Occipital lobe (tissue), 2 donors: ENCODE results near the gene BCKDHA. TPM values are rescaled to one million over a fixed set of nuclear protein-coding genes. Genes with fewer than 3 reads are reported as not detected.
"Not testable (repeated sequence)": the region's sequence is repeated elsewhere in the genome, so short reads cannot be mapped to it uniquely, and the experiment has no call there.

Experiments
- DNase-seq: peaks from one replicate; lab custom pipeline; 2025; lab: John Stamatoyannopoulos, UW
- total RNA-seq: library from RNA; depleted of rRNA; stranded (reverse); fragments of >200 nt; gene quantifications from one replicate; pipeline ENCODE4 v1.2.3, GENCODE V29; 2014

Gene BCKDHA
- total RNA-seq, 1 donor from 2014 or later: 24.5 TPM

GRCh38 chr19:41403181-41403970 is 5.8 kb downstream of the BCKDHA start:
- no peak for DNase-seq

DNA sequence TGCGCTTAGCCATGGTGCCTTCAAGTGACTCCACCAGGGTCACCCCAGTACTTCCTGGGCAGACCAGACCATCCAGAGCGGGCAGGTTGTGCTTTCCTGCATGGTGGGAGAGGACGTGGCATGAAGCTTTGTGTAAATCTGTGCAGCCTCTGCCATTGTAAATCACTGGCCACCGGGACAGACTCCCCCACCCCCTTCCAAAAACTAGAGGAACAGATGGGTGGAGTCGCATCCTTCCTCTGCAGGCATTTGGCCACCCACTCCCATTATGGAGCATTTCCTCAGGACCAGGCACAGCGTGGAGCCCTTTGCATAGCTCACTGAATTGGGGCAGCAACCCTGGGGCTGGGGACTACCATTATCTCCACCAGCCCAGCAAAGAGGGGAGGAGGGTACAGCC is 8.2 kb downstream of the BCKDHA start:
- DNase-seq: no peak

- DNase-seq: no peak
Observed at GRCh38 chr19:41407271-41407670, 9.7 kb downstream of the BCKDHA start.

GRCh38 chr19:41408256-41408655 is 10.6 kb downstream of the BCKDHA start:
- no peak for DNase-seq

DNA sequence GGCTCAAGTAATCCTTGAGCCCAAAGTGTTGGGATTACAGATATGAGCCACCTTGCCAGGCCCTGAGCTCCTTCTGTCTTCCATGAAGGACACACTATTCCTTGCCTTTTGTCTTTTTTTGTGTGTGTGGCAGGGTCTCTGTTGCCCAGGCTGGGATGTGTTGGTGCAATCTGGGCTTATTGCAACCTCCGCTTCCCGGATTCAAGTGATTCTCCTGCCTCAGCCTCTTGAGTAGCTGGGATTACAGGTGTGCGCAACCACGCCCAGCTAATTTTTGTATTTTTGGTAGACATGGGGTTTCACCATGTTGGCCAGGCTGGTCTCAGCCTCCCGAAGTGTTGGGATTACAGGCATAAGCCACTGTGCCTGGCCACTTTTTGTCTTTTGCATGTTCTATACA is 11.2 kb downstream of the BCKDHA start:
- not testable (repeated sequence) for DNase-seq

DNA sequence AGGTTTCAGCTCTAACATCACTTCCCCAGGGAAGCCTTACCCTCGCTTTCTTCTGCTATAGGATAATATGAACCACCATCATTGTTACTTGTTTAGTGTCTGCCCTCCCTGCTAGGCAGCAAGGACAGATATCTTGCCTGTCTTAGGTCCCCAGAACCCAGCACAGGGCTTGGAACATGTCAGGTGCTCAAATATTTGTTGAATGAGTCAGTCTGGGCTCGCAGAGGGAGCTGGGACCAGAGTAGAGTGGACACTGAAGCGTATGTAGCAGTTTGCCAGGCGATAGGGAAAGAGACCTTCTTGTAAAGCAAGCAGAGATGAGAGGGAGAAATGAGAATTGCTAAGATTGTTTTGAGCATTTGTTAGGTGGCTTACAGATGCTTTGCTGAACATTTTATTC is 11.7 kb downstream of the BCKDHA start:
- no peak for DNase-seq

DNA sequence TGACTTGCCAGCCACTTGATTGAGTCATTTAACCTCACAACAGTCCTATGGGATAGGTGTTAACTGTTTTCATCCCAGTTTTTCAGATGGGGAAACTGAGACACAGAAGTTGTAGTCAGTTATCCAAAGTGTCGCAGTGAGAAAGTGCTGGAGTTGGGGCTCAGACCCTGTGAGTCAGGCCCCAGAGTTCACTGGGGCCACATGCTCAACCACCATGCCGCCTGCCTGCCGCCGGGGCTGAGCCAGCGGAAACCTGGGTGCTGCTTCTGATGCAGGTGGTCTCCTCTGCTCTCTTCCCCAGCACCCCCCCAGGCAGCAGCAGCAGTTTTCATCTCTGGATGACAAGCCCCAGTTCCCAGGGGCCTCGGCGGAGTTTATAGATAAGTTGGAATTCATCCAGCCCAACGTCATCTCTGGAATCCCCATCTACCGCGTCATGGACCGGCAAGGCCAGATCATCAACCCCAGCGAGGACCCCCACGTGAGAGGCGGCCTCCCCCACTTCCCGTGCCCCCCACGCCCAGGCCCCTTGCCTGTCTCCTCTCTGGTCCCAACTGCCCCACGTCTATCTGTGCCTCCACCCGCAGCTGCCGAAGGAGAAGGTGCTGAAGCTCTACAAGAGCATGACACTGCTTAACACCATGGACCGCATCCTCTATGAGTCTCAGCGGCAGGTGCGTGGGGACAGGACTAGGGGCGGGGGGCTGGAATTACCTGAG is 12.9 kb downstream of the BCKDHA start:
- DNase-seq: no peak

DNA sequence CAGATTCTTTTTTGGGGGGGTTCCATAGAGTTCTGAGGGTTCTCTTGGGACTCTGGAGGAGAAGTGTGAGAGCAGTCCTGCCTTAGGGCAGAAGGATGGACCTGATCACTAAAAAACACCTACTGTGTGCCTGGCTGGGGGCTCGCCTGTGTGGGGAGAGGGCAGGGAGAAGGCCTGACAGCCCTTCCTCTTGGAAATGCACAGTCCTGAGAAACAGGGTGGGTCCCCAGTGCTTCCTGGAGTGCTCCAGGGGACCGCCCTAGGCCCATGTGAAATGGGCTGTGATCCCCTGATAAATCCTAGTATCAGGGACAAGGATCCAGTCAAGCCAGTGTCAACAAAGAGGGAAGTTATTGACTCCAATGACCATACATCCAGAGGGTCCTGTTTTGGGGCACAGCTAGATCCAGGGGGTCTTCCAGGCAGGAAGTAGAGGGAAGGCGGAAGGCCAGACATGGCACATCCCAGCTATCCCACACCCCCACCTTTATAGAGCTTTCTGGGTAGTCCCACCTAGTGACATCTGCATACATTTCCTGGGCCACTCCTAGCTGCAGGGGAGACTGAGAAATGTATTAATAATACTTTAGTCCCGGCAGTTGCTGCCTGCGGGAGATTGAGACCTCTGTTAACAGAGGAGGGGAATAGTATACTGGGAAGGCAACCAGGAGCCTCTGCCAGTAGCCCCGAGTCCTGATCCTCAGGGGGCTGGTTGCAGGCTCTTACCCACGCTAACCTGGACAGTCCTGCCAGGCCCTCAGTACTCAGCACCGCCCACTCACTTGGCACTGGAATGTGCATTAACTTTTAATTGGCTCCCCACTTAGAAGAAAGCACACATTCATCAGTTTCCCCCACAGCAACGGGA is 13.7 kb downstream of the BCKDHA start:
- DNase-seq: no peak

DNA sequence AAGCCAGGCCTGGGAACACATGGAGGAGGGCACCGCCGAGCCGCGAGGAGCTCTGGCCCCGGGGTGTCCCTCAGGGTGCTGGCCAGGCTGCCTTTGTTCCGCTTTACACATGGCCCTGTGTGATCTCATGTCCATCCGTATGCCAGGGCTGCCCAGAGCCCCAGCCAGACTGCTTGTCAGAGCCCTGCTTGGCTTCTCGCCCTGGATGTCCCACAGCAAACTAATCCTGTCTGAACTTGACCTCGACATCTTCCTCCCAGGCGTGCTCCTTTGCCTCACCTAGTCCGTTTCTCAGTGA is 14.3 kb downstream of the BCKDHA start:
- no peak for DNase-seq

- no peak for DNase-seq
Observed at GRCh38 chr19:41412953-41413352, 15.3 kb downstream of the BCKDHA start.

- DNase-seq: no peak
Observed at GRCh38 chr19:41413947-41414346, 16.3 kb downstream of the BCKDHA start.

- DNase-seq: no peak
Observed at GRCh38 chr19:41414461-41414860, 16.8 kb downstream of the BCKDHA start.

GRCh38 chr19:41415154-41415571 is 17.5 kb downstream of the BCKDHA start:
- no peak for DNase-seq

DNA sequence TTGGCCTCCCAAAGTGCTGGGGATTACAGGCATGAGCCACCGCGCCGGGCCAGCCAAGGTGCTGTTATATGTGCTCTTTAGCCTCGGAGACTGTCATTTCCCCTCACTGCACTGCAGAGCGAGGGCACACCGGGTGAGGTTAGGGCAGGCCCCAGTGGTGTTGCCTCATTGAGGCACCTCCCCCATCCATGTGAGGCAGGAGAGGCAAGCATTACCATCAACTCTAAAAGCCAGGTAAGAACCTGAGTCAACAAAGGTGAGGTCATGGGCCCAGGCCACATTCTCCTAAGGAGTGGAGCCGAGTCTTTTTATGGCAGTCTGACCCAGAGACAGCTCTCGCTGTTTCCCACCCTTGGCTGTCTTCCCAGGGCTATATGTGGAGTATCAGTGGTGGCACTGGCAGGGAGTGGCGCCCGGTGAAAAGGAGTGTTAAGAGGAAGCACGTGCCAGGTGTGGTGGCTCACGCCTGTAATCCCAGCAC is 18.6 kb downstream of the BCKDHA start:
- DNase-seq: no peak

- no peak for DNase-seq
Observed at GRCh38 chr19:41420101-41420880, 22.7 kb downstream of the BCKDHA start.

GRCh38 chr19:41421314-41421713 is 23.7 kb downstream of the BCKDHA start:
- no peak for DNase-seq

DNA sequence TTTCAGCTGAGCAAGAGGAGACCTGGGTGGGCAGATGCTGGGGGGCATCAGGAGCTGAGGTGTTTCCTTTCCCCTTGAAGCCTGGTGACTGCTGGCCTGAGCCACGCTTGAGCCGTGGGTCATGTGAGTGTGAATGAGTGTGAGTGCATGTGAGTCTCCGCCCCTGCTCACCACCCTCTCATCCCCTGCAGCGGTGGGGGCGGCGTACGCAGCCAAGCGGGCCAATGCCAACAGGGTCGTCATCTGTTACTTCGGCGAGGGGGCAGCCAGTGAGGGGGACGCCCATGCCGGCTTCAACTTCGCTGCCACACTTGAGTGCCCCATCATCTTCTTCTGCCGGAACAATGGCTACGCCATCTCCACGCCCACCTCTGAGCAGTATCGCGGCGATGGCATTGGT is 24.4 kb downstream of the BCKDHA start:
- no peak for DNase-seq

DNA sequence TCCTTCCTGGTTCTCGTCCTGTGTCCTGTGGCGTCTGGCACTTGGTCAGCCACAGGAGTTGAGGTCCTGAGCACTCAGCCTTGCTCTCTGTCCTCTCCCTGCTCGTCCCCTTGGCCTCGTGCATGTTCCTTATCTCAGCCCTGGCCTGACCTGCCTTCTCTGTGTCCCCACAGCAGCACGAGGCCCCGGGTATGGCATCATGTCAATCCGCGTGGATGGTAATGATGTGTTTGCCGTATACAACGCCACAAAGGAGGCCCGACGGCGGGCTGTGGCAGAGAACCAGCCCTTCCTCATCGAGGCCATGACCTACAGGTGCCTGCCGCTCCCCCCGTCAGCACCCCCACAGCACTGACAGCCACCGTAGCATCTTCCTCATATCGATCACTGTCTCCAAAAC is 24.8 kb downstream of the BCKDHA start:
- DNase-seq: no peak

DNA sequence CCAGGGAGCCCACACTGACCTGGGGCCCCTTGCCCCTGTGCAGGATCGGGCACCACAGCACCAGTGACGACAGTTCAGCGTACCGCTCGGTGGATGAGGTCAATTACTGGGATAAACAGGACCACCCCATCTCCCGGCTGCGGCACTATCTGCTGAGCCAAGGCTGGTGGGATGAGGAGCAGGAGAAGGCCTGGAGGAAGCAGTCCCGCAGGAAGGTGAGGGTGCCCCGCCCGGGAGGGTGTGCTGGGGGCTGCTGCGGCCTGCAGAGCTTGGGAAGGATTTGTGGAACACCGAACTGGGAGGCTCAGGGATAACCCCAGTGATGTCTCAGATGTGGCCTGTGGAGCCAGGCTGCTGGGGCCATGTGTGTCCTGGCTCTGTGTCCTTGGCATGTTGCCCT is 25.3 kb downstream of the BCKDHA start:
- DNase-seq: no peak

- no peak for DNase-seq
Observed at GRCh38 chr19:41424335-41425173, 26.9 kb downstream of the BCKDHA start.
